SU-DHL-6 (cell line): ENCODE data around the gene TACC3.

Experiments
- CTCF ChIP-seq: fragments of 200-600 bp; sonication (generic); IDR thresholded peaks from one replicate; pipeline ENCODE4 v1.5.1; 2017; ENCODE audit warnings: antibody characterized with exemption, mild to moderate bottlenecking, low read length, moderate library complexity; ENCODE audit not compliant: insufficient read depth, poor library complexity, severe bottlenecking
- EZH2phosphoT487 ChIP-seq: fragments of 200-600 bp; sonication (generic), shearing (Covaris generic); conservative IDR thresholded peaks from 2 replicates; pipeline ENCODE4 v1.6.1; 2018; ENCODE audit warnings: mild to moderate bottlenecking, antibody characterized with exemption, low read length, moderate library complexity, mixed read lengths

- TF ChIP-seq CTCF (no peak), EZH2phosphoT487 (no peak)
Observed at GRCh38 chr4:1771555-1772305, 50.4 kb downstream of the TACC3 start.
